Hindlimb muscle (tissue), 1 donor: ENCODE data around the gene CAPN10. TPM values are rescaled to one million over a fixed set of nuclear protein-coding genes. Genes with fewer than 3 reads are reported as not detected.

ENCODE experiments used
- DNase-seq: peaks from one replicate; pipeline ENCODE4 v3.0.0-alpha.2; 2013
- polyA plus RNA-seq: library from polyadenylated mRNA; unstranded; fragments of 120-200 nt; gene quantifications from one replicate; pipeline ENCODE4 v1.2.1, GENCODE V29; 2013; ENCODE audit not compliant: insufficient read length

The CAPN10 gene
- polyA plus RNA-seq, 1 donor, result 16.7 TPM

- DNase-seq, result no peak
These were observed 11.2 kb upstream of the CAPN10 start for GRCh38 chr2:240575101-240575965.

- DNase-seq, result no peak
These were observed 10.5 kb upstream of the CAPN10 start for GRCh38 chr2:240576036-240576435.

GRCh38 chr2:240576436-240577205 is 9.9 kb upstream of the CAPN10 start:
- no peak for DNase-seq

- DNase-seq, result no peak
These were observed 9.0 kb upstream of the CAPN10 start for GRCh38 chr2:240577281-240578109.

- DNase-seq, result no peak
These were observed 8.5 kb upstream of the CAPN10 start for GRCh38 chr2:240578110-240578450.

- no peak for DNase-seq
These were observed 8.0 kb upstream of the CAPN10 start for GRCh38 chr2:240578488-240578887.

- no peak for DNase-seq
These were observed 7.3 kb upstream of the CAPN10 start for GRCh38 chr2:240579071-240579762.

- DNase-seq, result no peak
These were observed 6.5 kb upstream of the CAPN10 start for GRCh38 chr2:240579771-240580614.

GRCh38 chr2:240581811-240582210 is 4.7 kb upstream of the CAPN10 start:
- no peak for DNase-seq

- DNase-seq, result no peak
These were observed 3.8 kb upstream of the CAPN10 start for GRCh38 chr2:240582781-240583180.

GRCh38 chr2:240583774-240584173 is 2.8 kb upstream of the CAPN10 start:
- no peak for DNase-seq

- no peak for DNase-seq
These were observed 2.0 kb upstream of the CAPN10 start for GRCh38 chr2:240584486-240585031.

- DNase-seq, result no peak
These were observed 1.4 kb upstream of the CAPN10 start for GRCh38 chr2:240585101-240585500.

GRCh38 chr2:240585681-240586197 is 795 bp upstream of the CAPN10 start:
- DNase-seq, result no peak

- DNase-seq, result no peak
These were observed 626 bp downstream of the CAPN10 start for GRCh38 chr2:240586919-240587800.

- no peak for DNase-seq
These were observed 1.6 kb downstream of the CAPN10 start for GRCh38 chr2:240588006-240588655.

GRCh38 chr2:240588669-240589068 is 2.1 kb downstream of the CAPN10 start:
- DNase-seq, result no peak

- no peak for DNase-seq
These were observed 2.8 kb downstream of the CAPN10 start for GRCh38 chr2:240589375-240589774.

GRCh38 chr2:240589850-240590525 is 3.5 kb downstream of the CAPN10 start:
- DNase-seq, result no peak
